Measurements from ENCODE around the gene MAP7.

The MAP7 gene

DNA sequence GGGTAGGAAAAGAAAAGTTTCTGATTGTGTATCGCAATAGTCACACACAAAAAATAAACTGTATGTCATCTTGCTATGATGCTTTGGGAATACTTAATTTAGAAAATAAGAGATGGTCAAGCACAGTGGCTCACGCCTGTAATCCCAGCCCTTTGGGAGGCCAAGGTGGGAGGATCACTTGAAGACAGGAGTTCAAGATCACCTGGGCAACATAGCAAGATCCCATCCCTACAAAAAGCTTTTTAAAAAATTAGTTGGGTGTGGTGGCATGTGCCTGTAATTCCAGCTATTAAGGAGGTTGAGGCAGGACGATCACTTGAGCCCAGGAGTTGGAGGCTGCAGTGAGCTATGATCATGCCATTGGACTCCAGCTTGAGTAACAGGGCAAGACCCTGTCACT is 27.6 kb downstream of the MAP7 start:
- H3K27me3 ChIP-seq (ENCODE audit: insufficient read depth, low read depth, severe bottlenecking), result no peaks in the 10 kb centered on the region
- no peak overlapping the region for H3K4me3 ChIP-seq (ENCODE audit: low read depth, low read length)
- H3K36me3 ChIP-seq, result no peaks in the 10 kb centered on the region
- DNase-seq, result no peak
- TF ChIP-seq, protein P1, sequence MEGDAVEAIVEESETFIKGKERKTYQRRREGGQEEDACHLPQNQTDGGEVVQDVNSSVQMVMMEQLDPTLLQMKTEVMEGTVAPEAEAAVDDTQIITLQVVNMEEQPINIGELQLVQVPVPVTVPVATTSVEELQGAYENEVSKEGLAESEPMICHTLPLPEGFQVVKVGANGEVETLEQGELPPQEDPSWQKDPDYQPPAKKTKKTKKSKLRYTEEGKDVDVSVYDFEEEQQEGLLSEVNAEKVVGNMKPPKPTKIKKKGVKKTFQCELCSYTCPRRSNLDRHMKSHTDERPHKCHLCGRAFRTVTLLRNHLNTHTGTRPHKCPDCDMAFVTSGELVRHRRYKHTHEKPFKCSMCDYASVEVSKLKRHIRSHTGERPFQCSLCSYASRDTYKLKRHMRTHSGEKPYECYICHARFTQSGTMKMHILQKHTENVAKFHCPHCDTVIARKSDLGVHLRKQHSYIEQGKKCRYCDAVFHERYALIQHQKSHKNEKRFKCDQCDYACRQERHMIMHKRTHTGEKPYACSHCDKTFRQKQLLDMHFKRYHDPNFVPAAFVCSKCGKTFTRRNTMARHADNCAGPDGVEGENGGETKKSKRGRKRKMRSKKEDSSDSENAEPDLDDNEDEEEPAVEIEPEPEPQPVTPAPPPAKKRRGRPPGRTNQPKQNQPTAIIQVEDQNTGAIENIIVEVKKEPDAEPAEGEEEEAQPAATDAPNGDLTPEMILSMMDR (IDR thresholded peaks at IDR 0.05; ENCODE audit: low read depth, low read length), result no peak
- no peak overlapping the region for H3K27ac ChIP-seq
- no peaks in the 10 kb centered on the region for H3K9me3 ChIP-seq (ENCODE audit: severe bottlenecking)

DNA sequence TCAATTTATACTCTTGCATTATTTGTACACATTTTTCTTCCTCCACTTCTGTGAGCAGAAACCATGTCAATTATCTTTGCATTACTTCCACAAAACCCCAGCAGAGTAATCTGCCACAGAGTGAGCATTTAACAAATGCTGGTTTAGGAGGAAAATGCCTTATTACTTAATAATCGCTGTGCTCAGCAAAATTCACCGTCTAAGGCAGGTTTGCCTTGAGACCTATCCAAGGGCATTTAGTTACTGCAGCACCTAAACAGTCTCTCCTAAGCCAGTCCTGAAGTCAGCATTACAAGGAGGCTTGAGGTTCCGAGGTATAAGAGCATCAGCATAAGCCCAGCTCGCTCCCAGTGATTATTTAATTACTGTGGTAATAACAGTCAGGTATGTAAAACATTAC is 28.3 kb downstream of the MAP7 start:
- Histone ChIP-seq H3K4me3 (ENCODE audit: low read depth, low read length) (no peak overlapping the region), H3K9me3 (ENCODE audit: severe bottlenecking) (no peaks in the 10 kb centered on the region), H3K27ac (no peak overlapping the region), H3K27me3 (ENCODE audit: insufficient read depth, low read depth, severe bottlenecking) (no peaks in the 10 kb centered on the region), H3K36me3 (no peaks in the 10 kb centered on the region)
- DNase-seq, result no peak
- TF ChIP-seq, protein P1 (IDR thresholded peaks at IDR 0.05; ENCODE audit: low read depth, low read length), result no peak

DNA sequence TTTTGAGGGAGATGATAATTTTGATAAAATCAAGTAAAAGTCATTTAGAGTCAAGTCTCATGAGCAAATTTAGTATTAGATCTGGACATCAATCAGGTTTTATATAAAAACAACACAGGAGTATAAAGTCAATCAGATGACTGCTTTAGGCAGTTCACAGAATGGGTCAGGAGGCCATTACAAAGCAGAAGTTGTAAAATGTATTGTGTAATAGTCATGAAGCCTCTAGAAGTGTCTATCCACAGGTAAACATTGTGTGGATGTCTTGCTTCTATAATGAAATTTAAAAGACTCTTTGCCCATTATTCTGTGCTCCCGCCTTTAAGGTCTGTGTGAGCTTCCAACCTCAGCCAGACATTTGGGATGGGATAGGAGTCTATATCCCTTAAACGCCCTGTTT is 28.8 kb downstream of the MAP7 start:
- DNase-seq, result no peak
- Histone ChIP-seq H3K27me3 (ENCODE audit: insufficient read depth, low read depth, severe bottlenecking) (no peaks in the 10 kb centered on the region), H3K27ac (no peak overlapping the region), H3K9me3 (ENCODE audit: severe bottlenecking) (no peaks in the 10 kb centered on the region), H3K36me3 (no peaks in the 10 kb centered on the region), H3K4me3 (ENCODE audit: low read depth, low read length) (no peak overlapping the region)
- TF ChIP-seq, protein P1 (IDR thresholded peaks at IDR 0.05; ENCODE audit: low read depth, low read length), result no peak

DNA sequence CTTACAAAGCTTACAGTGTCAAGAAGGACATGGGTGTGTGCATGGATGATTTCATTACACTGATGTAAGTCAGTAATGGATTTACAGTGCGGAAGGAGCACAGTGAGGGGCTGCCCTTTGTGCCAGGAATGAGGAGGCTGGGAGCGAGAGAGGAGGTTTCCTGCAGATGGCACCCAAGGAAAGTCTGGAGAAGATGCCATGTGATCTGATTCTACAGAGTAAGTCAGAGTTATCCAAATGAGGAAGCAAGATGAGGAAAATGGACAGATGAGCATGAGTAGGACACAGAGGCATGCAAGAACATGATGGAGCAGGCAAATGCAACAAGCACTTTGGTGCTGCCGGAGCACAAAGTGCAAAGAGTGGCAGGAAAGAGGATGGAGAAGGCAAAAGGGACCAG is 29.7 kb downstream of the MAP7 start:
- no peak for DNase-seq
- H3K36me3 ChIP-seq, result no peaks in the 10 kb centered on the region
- H3K27me3 ChIP-seq (ENCODE audit: insufficient read depth, low read depth, severe bottlenecking), result no peaks in the 10 kb centered on the region
- TF ChIP-seq, protein P1 (IDR thresholded peaks at IDR 0.05; ENCODE audit: low read depth, low read length), result no peak
- no peaks in the 10 kb centered on the region for H3K9me3 ChIP-seq (ENCODE audit: severe bottlenecking)
- H3K4me3 ChIP-seq (ENCODE audit: low read depth, low read length), result no peak overlapping the region
- no peak overlapping the region for H3K27ac ChIP-seq

DNA sequence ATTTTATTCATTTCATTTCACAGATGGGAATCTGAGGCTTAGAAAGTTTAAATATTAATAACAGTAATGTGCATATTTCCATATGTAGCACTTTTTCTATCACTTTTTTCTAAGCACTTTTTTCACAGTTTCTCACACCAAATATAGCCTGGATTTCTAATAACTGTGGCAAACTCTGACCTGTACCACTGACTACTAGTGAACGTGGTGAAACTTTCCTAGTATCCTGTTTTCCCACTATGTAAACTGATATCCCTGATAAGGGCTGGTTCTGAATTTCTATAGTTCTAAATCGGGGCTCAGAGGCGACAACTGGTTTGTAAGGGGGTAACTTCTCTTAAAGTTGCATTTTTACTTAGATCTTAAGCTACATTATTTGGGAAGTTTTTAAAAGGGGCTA is 32.6 kb downstream of the MAP7 start:
- Histone ChIP-seq H3K27me3 (ENCODE audit: insufficient read depth, low read depth, severe bottlenecking) (no peaks in the 10 kb centered on the region), H3K27ac (no peak overlapping the region), H3K36me3 (no peaks in the 10 kb centered on the region), H3K4me3 (ENCODE audit: low read depth, low read length) (no peak overlapping the region), H3K9me3 (ENCODE audit: severe bottlenecking) (no peaks in the 10 kb centered on the region)
- TF ChIP-seq, protein P1 (IDR thresholded peaks at IDR 0.05; ENCODE audit: low read depth, low read length), result no peak
- DNase-seq, result no peak

DNA sequence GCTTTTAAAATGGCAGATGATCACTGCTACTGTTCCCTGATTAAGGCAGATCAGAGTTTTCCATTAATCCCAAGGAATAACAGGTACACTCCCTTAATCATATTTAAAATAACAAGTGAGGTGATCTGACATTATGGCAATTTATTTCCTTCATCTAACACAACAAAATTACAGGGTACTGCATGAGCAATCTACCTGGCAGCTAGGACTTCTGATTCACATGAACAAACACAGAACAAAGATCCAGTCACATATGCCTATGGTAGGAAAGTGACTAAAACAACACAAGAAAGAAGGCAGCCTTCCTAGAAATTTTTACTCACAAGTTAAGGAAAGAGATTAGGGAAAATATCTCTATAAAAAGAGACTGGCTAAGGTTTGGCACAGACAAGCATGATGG is 33.2 kb downstream of the MAP7 start:
- Histone ChIP-seq H3K27me3 (ENCODE audit: insufficient read depth, low read depth, severe bottlenecking) (no peaks in the 10 kb centered on the region), H3K36me3 (no peaks in the 10 kb centered on the region), H3K4me3 (ENCODE audit: low read depth, low read length) (no peak overlapping the region), H3K9me3 (ENCODE audit: severe bottlenecking) (no peaks in the 10 kb centered on the region), H3K27ac (no peak overlapping the region)
- no peak for DNase-seq
- TF ChIP-seq, protein P1 (IDR thresholded peaks at IDR 0.05; ENCODE audit: low read depth, low read length), result no peak

Measured in WERI-Rb-1 (cell line).